Chondrocyte (in vitro differentiated cells): ENCODE measurements around the gene SMG6. TPM values are rescaled to one million over a fixed set of nuclear protein-coding genes. Genes with fewer than 3 reads are reported as not detected.

Experiments used
- DNase-seq: peaks from one replicate; pipeline ENCODE4 v3.0.0; 2021; ENCODE audit warnings: mixed read lengths, low spot score
- H3K27ac Mint-ChIP-seq: one replicate; pipeline ENCODE4 v1.8.0; 2021; ENCODE audit warnings: mild to moderate bottlenecking, moderate library complexity, mixed read lengths; ENCODE audit not compliant: unreplicated experiment
- H3K27me3 Mint-ChIP-seq: 2 replicates; pipeline ENCODE4 v1.8.0; 2021; ENCODE audit warnings: low read depth, mixed read lengths
- H3K36me3 Mint-ChIP-seq: 2 replicates; pipeline ENCODE4 v1.8.0; 2021; ENCODE audit warnings: low read depth, mixed read lengths
- H3K4me1 Mint-ChIP-seq: 2 replicates; pipeline ENCODE4 v1.8.0; 2021; ENCODE audit warnings: low read depth, mild to moderate bottlenecking, mixed read lengths
- H3K4me3 Mint-ChIP-seq: one replicate; pipeline ENCODE4 v1.8.0; 2021; ENCODE audit warnings: mild to moderate bottlenecking, moderate library complexity, mixed read lengths; ENCODE audit not compliant: unreplicated experiment
- H3K9me3 Mint-ChIP-seq: 2 replicates; pipeline ENCODE4 v1.8.0; 2021; ENCODE audit warnings: low read depth, mixed read lengths
- CTCF ChIP-seq: fragments of 200-600 bp; sonication (generic); IDR thresholded peaks from 2 replicates; pipeline ENCODE4 v1.5.0; 2021; ENCODE audit warnings: antibody characterized with exemption, mild to moderate bottlenecking, moderate library complexity
- total RNA-seq: library from RNA; stranded (reverse); gene quantifications from 3 replicates; pipeline ENCODE4 v1.2.1, GENCODE V29; 2021

SMG6 gene
- total RNA-seq, 1 donor from 2014 or later = 33.6 TPM

GRCh38 chr17:2137342-2138098, 166.1 kb downstream of the SMG6 start:
- Mint-ChIP-seq H3K36me3 (no peaks in the 10 kb centered on the region), H3K4me3 (no peak overlapping the region), H3K4me1 (peaks cover 24% of the 10 kb centered on the region), H3K27ac (peak overlapping the region; percentile 75), H3K27me3 (no peaks in the 10 kb centered on the region), H3K9me3 (no peaks in the 10 kb centered on the region)
- no peak for DNase-seq
- TF ChIP-seq CTCF = no peak

- Mint-ChIP-seq H3K4me3 (no peak overlapping the region), H3K27me3 (no peaks in the 10 kb centered on the region), H3K9me3 (no peaks in the 10 kb centered on the region), H3K36me3 (no peaks in the 10 kb centered on the region), H3K4me1 (peaks cover 24% of the 10 kb centered on the region), H3K27ac (no peak overlapping the region)
- TF ChIP-seq CTCF = no peak
- DNase-seq = no peak
These were observed 167.3 kb downstream of the SMG6 start for GRCh38 chr17:2136241-2136640.

- Mint-ChIP-seq H3K9me3 (no peaks in the 10 kb centered on the region), H3K4me3 (no peak overlapping the region), H3K27ac (no peak overlapping the region), H3K4me1 (peaks cover 20% of the 10 kb centered on the region), H3K27me3 (no peaks in the 10 kb centered on the region), H3K36me3 (peaks cover 4% of the 10 kb centered on the region)
- no peak for DNase-seq
- no peak for TF ChIP-seq CTCF
These were observed 175.6 kb downstream of the SMG6 start for GRCh38 chr17:2128011-2128410.

GRCh38 chr17:2125013-2125535, 178.5 kb downstream of the SMG6 start:
- Mint-ChIP-seq H3K4me3 (no peak overlapping the region), H3K27me3 (no peaks in the 10 kb centered on the region), H3K27ac (no peak overlapping the region), H3K9me3 (no peaks in the 10 kb centered on the region), H3K4me1 (peaks cover 20% of the 10 kb centered on the region), H3K36me3 (peaks cover 6% of the 10 kb centered on the region)
- DNase-seq = no peak
- no peak for TF ChIP-seq CTCF

GRCh38 chr17:2124391-2124790, 179.2 kb downstream of the SMG6 start:
- H3K27me3 Mint-ChIP-seq = no peaks in the 10 kb centered on the region
- no peak overlapping the region for H3K4me3 Mint-ChIP-seq
- no peaks in the 10 kb centered on the region for H3K9me3 Mint-ChIP-seq
- peak overlapping the region; percentile 20 for H3K27ac Mint-ChIP-seq
- H3K4me1 Mint-ChIP-seq = peaks cover 20% of the 10 kb centered on the region
- TF ChIP-seq CTCF = no peak
- DNase-seq = no peak
- H3K36me3 Mint-ChIP-seq = peaks cover 9% of the 10 kb centered on the region
